SK-N-SH (cell line): ENCODE results near the gene SCO2.

ENCODE experiments used
- CTCF ChIP-seq: fragments of 200-600 bp; sonication (generic); IDR thresholded peaks from 2 replicates; pipeline ENCODE4 v1.6.1; 2017; ENCODE audit warnings: antibody characterized with exemption, mild to moderate bottlenecking, moderate library complexity
- EZH2phosphoT487 ChIP-seq: fragments of 200-600 bp; sonication (generic); IDR thresholded peaks from 2 replicates; pipeline ENCODE4 v1.6.1; 2017; ENCODE audit warnings: low read depth, mixed run types, mild to moderate bottlenecking, antibody characterized with exemption, moderate library complexity, borderline replicate concordance
- POLR2AphosphoS5 ChIP-seq: IDR thresholded peaks from 2 replicates; pipeline ENCODE4 v1.6.1; 2012; ENCODE audit warnings: low read depth, low read length
- RCOR1 ChIP-seq: fragments of 150-350 bp; IDR thresholded peaks from 2 replicates; pipeline ENCODE4 v1.6.1; 2017; ENCODE audit warnings: antibody characterized with exemption, low read length
- RFX5 ChIP-seq: IDR thresholded peaks from 2 replicates; pipeline ENCODE4 v1.6.1; 2012; ENCODE audit warnings: mild to moderate bottlenecking, improper control_type of control experiment, low read length

GRCh38 chr22:50568626-50569025 lies 43.2 kb upstream of the SCO2 start:
- TF ChIP-seq POLR2AphosphoS5 (no peak), RFX5 (no peak), RCOR1 (no peak), CTCF (no peak), EZH2phosphoT487 (no peak)
